ENCODE measurements around the gene PRICKLE1. TPM values are rescaled to one million over a fixed set of nuclear protein-coding genes. Genes with fewer than 3 reads are reported as not detected.

Gene PRICKLE1
- total and polyA plus RNA-seq, 2 of the 4 experiments (the other 2 are of a cell fraction), result 21.3 to 21.7 TPM

DNA sequence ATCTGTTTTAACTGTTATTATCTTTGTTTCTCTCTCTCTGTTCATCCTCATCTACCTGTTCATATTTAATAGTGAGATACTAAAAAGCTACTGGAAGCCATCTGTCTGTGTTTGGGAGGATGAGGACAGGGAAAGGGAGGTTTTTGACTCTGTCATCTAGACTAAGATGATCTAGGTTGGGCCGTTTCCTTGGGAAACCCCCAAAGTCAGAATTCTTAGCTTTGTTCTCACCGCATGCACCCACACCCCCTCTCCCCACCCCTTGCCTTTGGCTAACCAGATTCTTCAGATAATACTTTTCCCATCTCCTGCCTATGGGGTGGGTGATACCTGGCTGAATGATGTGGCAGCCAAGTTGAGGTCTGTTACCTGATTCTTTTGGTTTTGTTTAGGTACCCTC is 73.0 kb downstream of the PRICKLE1 start:
- no peak overlapping the region for H4K5ac ChIP-seq (ENCODE audit: low read depth, low read length)
- H3K36me3 ChIP-seq (ENCODE audit: control insufficient read depth, insufficient read depth, low read length), result no peaks in the 10 kb centered on the region
- H3K4me1 ChIP-seq (ENCODE audit: control insufficient read depth, insufficient read depth, low read length), result no peaks in the 10 kb centered on the region
- H3K4ac ChIP-seq (ENCODE audit: low read depth, low read length), result no peak overlapping the region
- CTCF ChIA-PET, result no interaction called here
- H3K18ac ChIP-seq (ENCODE audit: low read depth, low read length), result no peak overlapping the region
- H3K9me1 ChIP-seq (ENCODE audit: insufficient read depth, low read length), result no peaks in the 10 kb centered on the region
- H4K91ac ChIP-seq (ENCODE audit: insufficient read depth, low read depth, low read length), result no peak overlapping the region
- DNase-seq (no peak), ATAC-seq (ENCODE audit: low read depth) (no peak)
- no peak overlapping the region for H3K9ac ChIP-seq (ENCODE audit: low read depth, low read length)
- intact Hi-C loops (cut with micrococcal nuclease) (no loop called here), dilution Hi-C loops (cut with HindIII; ENCODE audit: low sequenced_read_pairs, unreplicated experiment) (no loop called here), in situ Hi-C loops (cut with MboI; ENCODE audit: low sequenced_read_pairs) (no loop called here)
- no peak overlapping the region for H2BK20ac ChIP-seq (ENCODE audit: low read depth, low read length)
- no peak overlapping the region for H3K56ac ChIP-seq (ENCODE audit: extremely low read depth, insufficient read depth, low read length)
- H2BK5ac ChIP-seq (ENCODE audit: low read depth, low read length, poor library complexity, severe bottlenecking), result no peak overlapping the region
- peaks cover 4% of the 10 kb centered on the region for H3K9me3 ChIP-seq (ENCODE audit: control insufficient read depth, insufficient read depth, low read length)
- no peak overlapping the region for H2AK5ac ChIP-seq (ENCODE audit: low read depth, low read length)
- TF ChIP-seq RAD21 (IDR thresholded peaks at IDR 0.05; ENCODE audit: low read length) (no peak), MXI1 (IDR thresholded peaks at IDR 0.05; ENCODE audit: borderline replicate concordance, low read depth, low read length) (no peak), CHD1 (IDR thresholded peaks at IDR 0.05; ENCODE audit: low read depth, low read length) (no peak)
- no peak overlapping the region for H2AK9ac ChIP-seq (replicated peaks; ENCODE audit: low read depth, low read length, poor library complexity)
- no peak overlapping the region for H3K4me3 ChIP-seq (ENCODE audit: insufficient read depth, low read depth, low read length)
- no peak overlapping the region for H3K27ac ChIP-seq (ENCODE audit: insufficient read depth, low read length)
- POLR2A ChIA-PET (ENCODE audit: unreplicated experiment), result no interaction called here
- no peak overlapping the region for H2BK15ac ChIP-seq (ENCODE audit: low read depth, low read length)
- H4K20me1 ChIP-seq (ENCODE audit: insufficient read depth, low read length), result no peaks in the 10 kb centered on the region
- BruUV-seq (replicated peaks), result no TSS peak
- H3K4me2 ChIP-seq (ENCODE audit: low read depth, low read length), result no peak overlapping the region
- H2AFZ ChIP-seq (replicated peaks; ENCODE audit: low read length, poor library complexity), result no peak overlapping the region
- no peak overlapping the region for H3K23ac ChIP-seq (ENCODE audit: low read depth, low read length)
- no peaks in the 10 kb centered on the region for H3K27me3 ChIP-seq (ENCODE audit: control insufficient read depth, insufficient read depth, low read length)
- H3K79me1 ChIP-seq (ENCODE audit: low read depth in 1 of 2, low read length in 2 of 2), result no peaks in the 10 kb centered on the region; a peak in 1 of 4 replicates
- WGBS, 2 experiments (ENCODE audit: extremely low coverage in 2 of 2, insufficient read length in 1 of 2), result no CpG with 5 or more reads among the region's 2 CpGs
- H3K14ac ChIP-seq (replicated peaks; ENCODE audit: low read depth, low read length), result no peak overlapping the region
- no peak overlapping the region for H2BK120ac ChIP-seq (ENCODE audit: low read depth, low read length)
- H4K8ac ChIP-seq (ENCODE audit: low read depth in 2 of 2, low read length in 2 of 2), result no peak overlapping the region
